SK-N-SH (cell line): Measurements from ENCODE around the gene TCN2. TPM values are rescaled to one million over a fixed set of nuclear protein-coding genes. Genes with fewer than 3 reads are reported as not detected.

Experiments used
- CTCF ChIA-PET: fragments of 300-600, 350-600 bp; formaldehyde crosslinking; extraction: SDS; loops from one replicate; lab custom pipeline; 2021; lab: Yijun Ruan, JAX
- POLR2A ChIA-PET: fragments of 350-600 bp; sonication (Branson Sonifier 250); formaldehyde crosslinking; extraction: SDS; loops from one replicate; lab custom pipeline; 2020; ENCODE audit warnings: antibody characterized with exemption, inconsistent platforms; lab: Yijun Ruan, JAX
- DNase-seq: peaks from one replicate; pipeline ENCODE4 v3.0.0; 2012
- H2AFZ ChIP-seq: fragments of 200-600 bp; sonication (generic); 2 replicates; pipeline ENCODE4 v1.8.1; 2016; ENCODE audit warnings: antibody characterized with exemption, mild to moderate bottlenecking, low read depth
- H3F3A ChIP-seq: fragments of 200-600 bp; sonication (generic); replicated peaks from 2 replicates; pipeline ENCODE3; 2016; ENCODE audit warnings: antibody characterized with exemption, mild to moderate bottlenecking; ENCODE audit not compliant: insufficient read depth
- H3K27ac ChIP-seq, 2 experiments: fragments of 200-500 bp in 1 of 2; fragments of 200-600 bp in 1 of 2; sonication (Bioruptor generic) in 1 of 2; sonication (generic), shearing (Covaris generic) in 1 of 2; 2 replicates each; pipeline versions ENCODE4 v1.5.1 to v1.6.1; 2014 to 2016; ENCODE audit warnings: low read depth in 2 of 2, inconsistent platforms in 1 of 2, low read length in 1 of 2, mild to moderate bottlenecking in 1 of 2, mixed read lengths in 1 of 2
- H3K27me3 ChIP-seq: fragments of 200-600 bp; sonication (generic), shearing (Covaris generic); 2 replicates; pipeline ENCODE4 v1.6.1; 2016; ENCODE audit warnings: mixed run types; ENCODE audit not compliant: insufficient read depth
- H3K36me3 ChIP-seq, 2 experiments: fragments of 200-500 bp in 1 of 2; fragments of 200-600 bp in 1 of 2; sonication (Bioruptor generic) in 1 of 2; sonication (generic) in 1 of 2; replicated peaks in 1 of 2; 2 replicates each; pipeline versions ENCODE3 to v1.5.1; 2014 to 2016; ENCODE audit warnings: low read length in 1 of 2, mild to moderate bottlenecking in 1 of 2; ENCODE audit not compliant: insufficient read depth in 2 of 2, control insufficient read depth in 1 of 2
- H3K4me1 ChIP-seq, 2 experiments: fragments of 200-500 bp in 1 of 2; fragments of 200-600 bp in 1 of 2; sonication (Bioruptor generic) in 1 of 2; sonication (generic), shearing (Covaris generic) in 1 of 2; 2 replicates each; pipeline versions ENCODE4 v1.5.1 to v1.6.1; 2014 to 2016; ENCODE audit warnings: low read depth in 1 of 2, low read length in 1 of 2, mixed run types in 1 of 2; ENCODE audit not compliant: insufficient read depth in 2 of 2, control insufficient read depth in 1 of 2
- H3K4me2 ChIP-seq: fragments of 200-600 bp; sonication (generic), shearing (Covaris generic); 2 replicates; pipeline ENCODE4 v1.6.1; 2017; ENCODE audit warnings: mixed run types
- H3K4me3 ChIP-seq, 2 experiments: fragments of 200-500 bp in 1 of 2; fragments of 200-600 bp in 1 of 2; sonication (Bioruptor generic) in 1 of 2; sonication (generic), shearing (Covaris generic) in 1 of 2; 2 replicates each; pipeline versions ENCODE4 v1.5.1 to v1.8.1; 2014 to 2016; ENCODE audit warnings: low read depth in 2 of 2, inconsistent platforms in 1 of 2, low read length in 1 of 2, mild to moderate bottlenecking in 1 of 2, mixed read lengths in 1 of 2, moderate library complexity in 1 of 2
- H3K79me2 ChIP-seq: fragments of 200-600 bp; sonication (generic); 2 replicates; pipeline ENCODE4 v1.8.1; 2017; ENCODE audit warnings: mild to moderate bottlenecking; ENCODE audit not compliant: insufficient read depth
- H3K9ac ChIP-seq: fragments of 200-600 bp; sonication (generic); 2 replicates; pipeline ENCODE4 v1.6.1; 2017; ENCODE audit warnings: mixed run types
- H3K9me2 ChIP-seq: fragments of 200-600 bp; sonication (generic); 2 replicates; pipeline ENCODE4 v1.6.1; 2017; ENCODE audit warnings: mixed run types
- H3K9me3 ChIP-seq: fragments of 200-600 bp; sonication (generic); 2 replicates; pipeline ENCODE4 v1.6.1; 2017; ENCODE audit warnings: mixed run types, mild to moderate bottlenecking, moderate library complexity
- H4K20me1 ChIP-seq: fragments of 200-600 bp; sonication (generic); 2 replicates; pipeline ENCODE4 v1.6.1; 2017; ENCODE audit warnings: mild to moderate bottlenecking, mixed run types; ENCODE audit not compliant: insufficient read depth
- CTCF ChIP-seq: fragments of 200-600 bp; sonication (generic); IDR thresholded peaks from 2 replicates; pipeline ENCODE4 v1.6.1; 2017; ENCODE audit warnings: antibody characterized with exemption, mild to moderate bottlenecking, moderate library complexity
- EP300 ChIP-seq, 2 experiments: IDR thresholded peaks; 2 replicates each; pipeline versions ENCODE4 v1.4.0 to v1.6.1; 2012; ENCODE audit warnings: borderline replicate concordance in 1 of 2, low read depth in 1 of 2, low read length in 1 of 2
- EZH2phosphoT487 ChIP-seq: fragments of 200-600 bp; sonication (generic); IDR thresholded peaks from 2 replicates; pipeline ENCODE4 v1.6.1; 2017; ENCODE audit warnings: low read depth, mixed run types, mild to moderate bottlenecking, antibody characterized with exemption, moderate library complexity, borderline replicate concordance
- FOXJ3 ChIP-seq: sonication (generic); formaldehyde crosslinking; IDR thresholded peaks from 2 replicates; pipeline ENCODE4 v1.5.1; 2020; ENCODE audit warnings: mild to moderate bottlenecking, missing genetic modification reagents
- FOXM1 ChIP-seq: IDR thresholded peaks from 2 replicates; pipeline ENCODE4 v1.4.0; 2012; ENCODE audit warnings: low read depth, mild to moderate bottlenecking
- GATA2 ChIP-seq: sonication (generic); formaldehyde crosslinking; IDR thresholded peaks from 2 replicates; pipeline ENCODE4 v1.5.0; 2020; ENCODE audit warnings: mild to moderate bottlenecking, missing genetic modification reagents
- MEF2A ChIP-seq: IDR thresholded peaks from 2 replicates; pipeline ENCODE4 v1.4.0; 2012; ENCODE audit warnings: low read depth, borderline replicate concordance
- NFIC ChIP-seq: IDR thresholded peaks from 2 replicates; pipeline ENCODE4 v1.4.0; 2012; ENCODE audit warnings: borderline replicate concordance
- NRF1 ChIP-seq: IDR thresholded peaks from 2 replicates; pipeline ENCODE4 v1.6.1; 2012; ENCODE audit warnings: low read depth, mild to moderate bottlenecking, low read length
- PBX3 ChIP-seq: IDR thresholded peaks from 2 replicates; pipeline ENCODE4; 2012
- REST ChIP-seq: IDR thresholded peaks from 2 replicates; pipeline ENCODE4 v1.6.1; 2012; ENCODE audit warnings: mild to moderate bottlenecking, low read depth, low read length, moderate library complexity
- USF1 ChIP-seq: IDR thresholded peaks from 2 replicates; pipeline ENCODE4 v1.4.0; 2012; ENCODE audit warnings: low read depth, borderline replicate concordance
- USF2 ChIP-seq: fragments of 150-350 bp; IDR thresholded peaks from 2 replicates; pipeline ENCODE4 v1.6.1; 2017; ENCODE audit warnings: antibody characterized with exemption, low read length, low read depth, borderline replicate concordance
- polyA plus RNA-seq, 3 experiments: library from polyadenylated mRNA; depleted of rRNA; stranded (reverse); fragments of >200 nt; gene quantifications; 2 replicates each; pipeline ENCODE4 v1.2.3, GENCODE V29; 2012

TCN2 gene
- polyA plus RNA-seq, 1 of the 3 experiments (the other 2 are of a cell fraction), result 4.1 TPM

- Histone ChIP-seq H3K27ac (no peak overlapping the region), H3K9ac (no peak overlapping the region), H3K4me1 (no peaks in the 10 kb centered on the region), H3F3A (no peaks in the 10 kb centered on the region), H3K9me3 (no peaks in the 10 kb centered on the region), H2AFZ (no peak overlapping the region), H3K27me3 (no peaks in the 10 kb centered on the region), H4K20me1 (no peaks in the 10 kb centered on the region), H3K9me2 (no peaks in the 10 kb centered on the region), H3K4me3 (no peak overlapping the region), H3K4me2 (no peak overlapping the region), H3K36me3 (no peaks in the 10 kb centered on the region), H3K79me2 (no peaks in the 10 kb centered on the region)
- DNase-seq, result no peak
- TF ChIP-seq USF2, result no peak
- TF ChIP-seq PBX3, result no peak
- no peak for TF ChIP-seq USF1
- TF ChIP-seq FOXJ3 (CRISPR knock-in tag), result no peak
- TF ChIP-seq CTCF, result no peak
- no peak for TF ChIP-seq REST
- TF ChIP-seq NRF1, result no peak
- no peak for TF ChIP-seq EP300 (IDR thresholded peaks at IDR 0.05; ENCODE audit: borderline replicate concordance in 1 of 2, low read depth in 1 of 2, low read length in 1 of 2)
- no peak for TF ChIP-seq EZH2phosphoT487
- no peak for TF ChIP-seq NFIC
- TF ChIP-seq FOXM1, result no peak
- TF ChIP-seq GATA2 (CRISPR knock-in tag), result no peak
- TF ChIP-seq MEF2A, result no peak
- ChIA-PET POLR2A (no interaction called here), CTCF (interaction anchor here (0.7 to 3.9 kb wide), 2 partner anchors 20 to 140 kb away, joined by 3 to 13 read pairs; no protein-coding TSS in a partner anchor)
Observed at GRCh38 chr22:30614879-30615278, 7.9 kb downstream of the TCN2 start.
